Heart left ventricle (tissue), 16 donors: Measurements from ENCODE around the gene KRTAP16-1. TPM values are rescaled to one million over a fixed set of nuclear protein-coding genes. Genes with fewer than 3 reads are reported as not detected.

ENCODE experiments used
- ATAC-seq, 4 donors: fragments of 200-7000 bp; cut with Tn5 transposase; one replicate each; pipeline ENCODE4 v1.9.1; 2020 to 2022; ENCODE audit warnings: moderate library complexity in 4 of 4, mild to moderate bottlenecking in 3 of 4, moderate number of reproducible peaks in 1 of 4
- DNase-seq, 5 donors: peaks; one replicate each; pipeline ENCODE4 v3.0.0-alpha.2; 2020
- H3K27ac ChIP-seq, 12 donors: fragments of 200-600 bp; sonication (generic) in 4 of 12; one replicate each; pipeline versions ENCODE4 v1.5.0 to v1.8.0; 2016 to 2022; ENCODE audit warnings: mild to moderate bottlenecking in 2 of 12
- H3K27me3 ChIP-seq, 9 donors: fragments of 200-600 bp; sonication (generic) in 2 of 9; one replicate each; pipeline versions ENCODE4 v1.5.1 to v1.8.0; 2016 to 2022; ENCODE audit warnings: mild to moderate bottlenecking in 3 of 9
- H3K36me3 ChIP-seq, 9 donors: fragments of 200-600 bp; sonication (generic) in 2 of 9; one replicate each; pipeline versions ENCODE4 v1.5.0 to v1.8.0; 2018 to 2022; ENCODE audit warnings: mild to moderate bottlenecking in 2 of 9
- H3K4me1 ChIP-seq, 12 donors: fragments of 200-600 bp; sonication (generic) in 4 of 12; one replicate each; pipeline versions ENCODE4 v1.5.0 to v1.8.0; 2016 to 2022; ENCODE audit warnings: mild to moderate bottlenecking in 3 of 12
- H3K4me3 ChIP-seq, 12 donors: fragments of 200-600 bp; sonication (generic) in 4 of 12; one replicate each; pipeline versions ENCODE4 v1.5.0 to v1.8.0; 2017 to 2022; ENCODE audit warnings: mild to moderate bottlenecking in 9 of 12, moderate library complexity in 4 of 12
- H3K9me3 ChIP-seq, 12 donors: fragments of 200-600 bp; sonication (generic) in 4 of 12; one replicate each; pipeline versions ENCODE4 v1.5.0 to v1.8.0; 2016 to 2022; ENCODE audit warnings: mild to moderate bottlenecking in 1 of 12
- POLR2A ChIP-seq, 2 donors: fragments of 450-650 bp; IDR thresholded peaks; one replicate each; pipeline ENCODE4 v1.6.1; 2017; ENCODE audit warnings: antibody characterized with exemption in 2 of 2, mild to moderate bottlenecking in 2 of 2, moderate library complexity in 2 of 2
- WGBS, 4 donors: extraction: QIAGEN DNeasy Blood & Tissue Kit in 2 of 4; methylation state at CpG; one replicate each; pipeline versions ENCODE4 v1.1.5 to v1.1.7; 2013 to 2018; 5-methylcytosine and 5-hydroxymethylcytosine counted together
- intact Hi-C, 10 donors: fragments of 100-400 bp; cut with DNase I; formaldehyde crosslinking; loops; one replicate each; pipeline versions ENCODE4 v1.11.1 to v1.14.2; 2022
- polyA plus RNA-seq, 2 donors: library from polyadenylated mRNA; stranded (reverse); fragments of 200-250 nt; gene quantifications; one replicate each; pipeline ENCODE4 v1.2.3, GENCODE V29; 2013
- total RNA-seq, 9 donors: library from RNA; depleted of rRNA in 2 of 9; stranded (reverse); fragments of >200 nt in 2 of 9; fragmentation: NEBNext Ultra II Directional in 3 of 9; extraction: Animal tissue kit (Norgen Biotek cat#: 25700) in 3 of 9; gene quantifications; one replicate each; pipeline versions ENCODE4 v1.1.0 to v1.2.4, GENCODE V29; 2016 to 2023
- TF ChIP-seq, protein P1 (sequence below), 12 donors: fragments of 200-600 bp; sonication (generic) in 4 of 12; IDR thresholded peaks; one replicate each; pipeline versions ENCODE4 v1.5.0 to v1.8.0; 2018 to 2022; ENCODE audit warnings: antibody characterized with exemption in 12 of 12, mild to moderate bottlenecking in 5 of 12
- donor health status: ischemic (EF 13 %, LVEDD 7.1; RV severe dilation, severe dysfunction).
- donor health status: healthy with polysubstance abuse.
- donor health status: DM: no; HTN: yes; CAD: no.
- donor health status: DM: no; HTN: no; CAD: no.
- donor health status: ischemic (EF 25% LVEDD 6.9; RV normal size, moderate dysfunction).
- donor health status: ischemic (EF 25% LVEDD 5.7; RV mildly dilated, moderate dysfunction).
- donor health status: healthy.
- donor health status: DM: yes; HTN: yes; CAD: no.
- donor health status: ischemic (EF 35%, LVEDD 5.7; RV mildly dilated, moderate dysfunction).
- donor health status: nonischemic (EF 11% LVEDD 7.7; RV severe dilation, severe dysfunction).
- donor health status: DM: yes; HTN: yes; CAD: no.
- donor health status: PGD.
- donor health status: ischemic (EF 29% LVEDD 5.4; RV normal size, mild dysfunction).
- donor health status: nonischemic (EF 23%, LVEDD 6.1; RV moderate dilation, normal function).

The KRTAP16-1 gene
- total and polyA plus RNA-seq, 11 donors: not detected

DNA sequence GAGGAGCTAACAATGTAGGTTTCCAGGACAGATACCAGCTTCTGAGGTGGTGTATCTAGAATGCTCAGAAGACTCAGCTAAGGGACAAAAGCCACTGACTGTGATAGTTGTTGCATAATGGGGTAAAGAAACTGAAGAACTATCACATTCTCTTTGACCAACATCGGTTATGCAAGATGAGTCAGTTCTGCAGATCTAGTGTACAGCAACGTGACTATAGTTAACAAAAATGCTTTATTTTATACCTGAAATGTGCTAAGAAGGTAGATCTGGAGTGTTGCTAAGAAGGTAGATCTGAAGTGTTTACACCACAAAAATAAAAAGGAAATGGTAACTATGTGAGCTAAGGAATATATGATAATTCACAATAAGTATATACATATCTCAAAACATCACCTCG, 41.4 kb downstream of the KRTAP16-1 start:
- intact Hi-C loops: loop anchor here in 1 of 10 donors (10.0 kb wide), 1 partner anchor 57 kb away; no protein-coding TSS in a partner anchor
- H3K4me1 ChIP-seq: no peaks in the 10 kb centered on the region
- DNase-seq (no peak), ATAC-seq (no peak)
- no peaks in the 10 kb centered on the region for H3K9me3 ChIP-seq
- H3K4me3 ChIP-seq: no peak overlapping the region
- H3K27ac ChIP-seq: no peak overlapping the region
- 84 to 91% (median 87%) methylated on average over 3 of the region's 3 CpGs; no CpG with 5 or more reads in 1 of the 4 donors for WGBS, 4 donors
- H3K36me3 ChIP-seq: no peaks in the 10 kb centered on the region
- peaks cover 0 to 11% (median 0%) of the 10 kb centered on the region in 9 donors for H3K27me3 ChIP-seq
- no peak for TF ChIP-seq POLR2A (IDR thresholded peaks at IDR 0.05)
- TF ChIP-seq, protein P1, sequence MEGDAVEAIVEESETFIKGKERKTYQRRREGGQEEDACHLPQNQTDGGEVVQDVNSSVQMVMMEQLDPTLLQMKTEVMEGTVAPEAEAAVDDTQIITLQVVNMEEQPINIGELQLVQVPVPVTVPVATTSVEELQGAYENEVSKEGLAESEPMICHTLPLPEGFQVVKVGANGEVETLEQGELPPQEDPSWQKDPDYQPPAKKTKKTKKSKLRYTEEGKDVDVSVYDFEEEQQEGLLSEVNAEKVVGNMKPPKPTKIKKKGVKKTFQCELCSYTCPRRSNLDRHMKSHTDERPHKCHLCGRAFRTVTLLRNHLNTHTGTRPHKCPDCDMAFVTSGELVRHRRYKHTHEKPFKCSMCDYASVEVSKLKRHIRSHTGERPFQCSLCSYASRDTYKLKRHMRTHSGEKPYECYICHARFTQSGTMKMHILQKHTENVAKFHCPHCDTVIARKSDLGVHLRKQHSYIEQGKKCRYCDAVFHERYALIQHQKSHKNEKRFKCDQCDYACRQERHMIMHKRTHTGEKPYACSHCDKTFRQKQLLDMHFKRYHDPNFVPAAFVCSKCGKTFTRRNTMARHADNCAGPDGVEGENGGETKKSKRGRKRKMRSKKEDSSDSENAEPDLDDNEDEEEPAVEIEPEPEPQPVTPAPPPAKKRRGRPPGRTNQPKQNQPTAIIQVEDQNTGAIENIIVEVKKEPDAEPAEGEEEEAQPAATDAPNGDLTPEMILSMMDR (IDR thresholded peaks at IDR 0.05): no peak

GRCh38 chr17:41265078-41265477, 44.0 kb downstream of the KRTAP16-1 start, which contains the start of gene KRTAP9-6:
Gene KRTAP9-6, plus strand, starts transcription at chr17:41265378. Its CDS starts 0 bp downstream, at chr17:41265378.
- WGBS, 4 donors: 39 to 61% (median 47%) methylated on average over 2 of the region's 2 CpGs
- H3K9me3 ChIP-seq: no peaks in the 10 kb centered on the region
- ATAC-seq (no peak), DNase-seq (no peak)
- TF ChIP-seq POLR2A (IDR thresholded peaks at IDR 0.05): no peak
- TF ChIP-seq, protein P1 (IDR thresholded peaks at IDR 0.05): no peak
- H3K4me1 ChIP-seq: no peaks in the 10 kb centered on the region
- intact Hi-C loops: loop anchor here in 2 of 10 donors (2.0 to 10.0 kb wide), 2 partner anchors 16 to 60 kb away; no protein-coding TSS in a partner anchor
- H3K4me3 ChIP-seq: no peak within 1 kb of the TSS
- H3K27me3 ChIP-seq: peaks cover 0 to 15% (median 0%) of the 10 kb centered on the region in 9 donors
- no peak within 1 kb of the TSS for H3K27ac ChIP-seq
- H3K36me3 ChIP-seq: no peaks in the 10 kb centered on the region

DNA sequence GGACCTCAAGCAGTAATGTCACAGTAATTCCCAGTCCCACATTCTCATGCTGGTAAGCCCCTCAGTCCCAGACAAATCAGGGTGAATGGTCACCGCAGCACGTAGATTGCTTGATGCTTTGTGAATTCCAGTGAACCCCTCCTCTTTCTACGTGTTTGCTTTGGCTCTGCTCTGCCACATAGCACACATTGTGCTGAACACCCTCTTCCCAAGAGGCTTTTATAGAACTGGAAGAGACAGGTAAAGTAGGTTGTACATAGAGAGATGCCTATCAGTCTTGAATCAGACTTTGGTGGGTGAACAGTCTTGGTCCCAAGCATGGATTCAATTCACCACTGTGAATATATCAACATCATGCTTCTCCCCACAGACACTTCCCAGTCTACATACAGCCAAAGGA, 44.5 kb downstream of the KRTAP16-1 start:
- H3K4me1 ChIP-seq: no peaks in the 10 kb centered on the region
- WGBS, 4 donors: 72 to 77% (median 76%) methylated on average over 3 of the region's 3 CpGs
- H3K27me3 ChIP-seq: peaks cover 0 to 15% (median 2%) of the 10 kb centered on the region in 9 donors
- H3K27ac ChIP-seq: no peak overlapping the region
- no peaks in the 10 kb centered on the region for H3K36me3 ChIP-seq
- intact Hi-C loops: loop anchor here in 2 of 10 donors (2.0 to 10.0 kb wide), 2 partner anchors 16 to 60 kb away; no protein-coding TSS in a partner anchor
- H3K9me3 ChIP-seq: no peaks in the 10 kb centered on the region
- no peak overlapping the region for H3K4me3 ChIP-seq
- no peak for DNase-seq
- TF ChIP-seq POLR2A (IDR thresholded peaks at IDR 0.05): no peak
- TF ChIP-seq, protein P1 (IDR thresholded peaks at IDR 0.05): no peak
- no peak for ATAC-seq

DNA sequence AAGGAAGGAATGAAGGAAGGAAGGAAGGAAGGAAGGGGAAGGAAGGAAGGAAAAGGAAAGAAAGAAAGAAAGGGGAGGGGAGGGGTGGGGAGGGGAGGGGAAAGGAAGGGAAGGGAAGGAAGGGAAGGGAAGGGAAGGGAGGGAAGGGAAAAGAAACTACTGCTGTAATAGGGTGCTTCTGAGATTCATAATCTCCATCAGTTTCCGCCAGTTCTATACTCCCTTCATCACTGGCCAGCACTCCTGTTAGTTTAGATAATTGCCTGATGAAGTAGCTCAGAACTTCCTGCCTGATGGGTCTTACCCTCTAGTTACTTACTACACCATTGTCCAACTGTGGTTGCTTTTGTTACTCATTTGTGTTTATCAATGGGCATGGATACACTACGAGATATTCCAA, 45.9 kb downstream of the KRTAP16-1 start:
- no peaks in the 10 kb centered on the region for H3K4me1 ChIP-seq
- ATAC-seq: no peak
- DNase-seq: no peak
- H3K36me3 ChIP-seq: no peaks in the 10 kb centered on the region
- H3K9me3 ChIP-seq: no peaks in the 10 kb centered on the region
- no peak overlapping the region for H3K4me3 ChIP-seq
- TF ChIP-seq, protein P1 (IDR thresholded peaks at IDR 0.05): no peak
- no peak for TF ChIP-seq POLR2A (IDR thresholded peaks at IDR 0.05)
- 82 to 86% (median 84%) methylated on average over 2 of the region's 2 CpGs for WGBS, 4 donors
- intact Hi-C loops: loop anchor here in 1 of 10 donors (2.0 to 10.0 kb wide), 2 partner anchors 14 to 62 kb away; no protein-coding TSS in a partner anchor
- H3K27me3 ChIP-seq: peaks cover 0 to 26% (median 12%) of the 10 kb centered on the region in 9 donors
- H3K27ac ChIP-seq: no peak overlapping the region
